Liver (tissue), 3 donors: ENCODE results near the gene SHC3.

Experiments used
- CTCF ChIP-seq: fragments of 150-350 bp; IDR thresholded peaks from 2 replicates; pipeline ENCODE4 v1.5.1; 2017; ENCODE audit warnings: improper control_type of control experiment, low read depth, low read length; ENCODE audit not compliant: missing input control
- GABPA ChIP-seq, 2 donors: IDR thresholded peaks in 1 of 2; conservative IDR thresholded peaks in 1 of 2; 2 replicates each; pipeline ENCODE4 v1.6.1; 2016; ENCODE audit warnings: antibody characterized with exemption in 2 of 2, mild to moderate bottlenecking in 1 of 2, moderate library complexity in 1 of 2
- HNF4G ChIP-seq: IDR thresholded peaks from 2 replicates; pipeline ENCODE4 v1.6.1; 2016; ENCODE audit warnings: antibody characterized with exemption
- TF ChIP-seq, protein P1 (sequence below): IDR thresholded peaks from 2 replicates; pipeline ENCODE4 v1.6.1; 2016; ENCODE audit warnings: antibody characterized with exemption
- donor health status: healthy.
- donor health status: healthy.

GRCh38 chr9:89104821-89105220, 73.8 kb downstream of the SHC3 start:
- TF ChIP-seq GABPA (IDR thresholded peaks at IDR 0.05 in 1 of 2, conservative IDR thresholded peaks at IDR 0.05 in 1 of 2) (no peak), CTCF (no peak), HNF4G (no peak)
- TF ChIP-seq, protein P1, sequence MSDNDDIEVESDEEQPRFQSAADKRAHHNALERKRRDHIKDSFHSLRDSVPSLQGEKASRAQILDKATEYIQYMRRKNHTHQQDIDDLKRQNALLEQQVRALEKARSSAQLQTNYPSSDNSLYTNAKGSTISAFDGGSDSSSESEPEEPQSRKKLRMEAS: no peak
